Osteocyte (in vitro differentiated cells): Measurements from ENCODE around the gene DOCK3. TPM values are rescaled to one million over a fixed set of nuclear protein-coding genes. Genes with fewer than 3 reads are reported as not detected.

ENCODE experiments used
- DNase-seq: peaks from one replicate; pipeline ENCODE4 v3.0.0; 2021; ENCODE audit warnings: mixed read lengths; ENCODE audit not compliant: unreplicated experiment; ENCODE audit errors: extremely low spot score
- H3K27ac Mint-ChIP-seq: one replicate; pipeline ENCODE4 v1.8.0; 2021; ENCODE audit warnings: mild to moderate bottlenecking, mixed read lengths; ENCODE audit not compliant: unreplicated experiment
- H3K27me3 Mint-ChIP-seq: one replicate; pipeline ENCODE4 v1.8.0; 2021; ENCODE audit warnings: mixed read lengths; ENCODE audit not compliant: unreplicated experiment
- H3K36me3 Mint-ChIP-seq: one replicate; pipeline ENCODE4 v1.8.0; 2021; ENCODE audit warnings: mixed read lengths; ENCODE audit not compliant: unreplicated experiment
- H3K4me1 Mint-ChIP-seq: one replicate; pipeline ENCODE4 v1.8.0; 2021; ENCODE audit warnings: mixed read lengths; ENCODE audit not compliant: unreplicated experiment
- H3K4me3 Mint-ChIP-seq: one replicate; pipeline ENCODE4 v1.8.0; 2021; ENCODE audit warnings: mild to moderate bottlenecking, moderate library complexity, mixed read lengths; ENCODE audit not compliant: unreplicated experiment
- H3K9me3 Mint-ChIP-seq: one replicate; pipeline ENCODE4 v1.8.0; 2021; ENCODE audit warnings: mixed read lengths; ENCODE audit not compliant: unreplicated experiment
- total RNA-seq: library from RNA; stranded (reverse); gene quantifications from 2 replicates; pipeline ENCODE4 v1.2.1, GENCODE V29; 2021
- TF ChIP-seq, protein P1 (sequence below): fragments of 200-600 bp; sonication (generic); IDR thresholded peaks from 2 replicates; pipeline ENCODE4 v1.5.0; 2021; ENCODE audit warnings: antibody characterized with exemption, mild to moderate bottlenecking, moderate library complexity

Gene DOCK3
- total RNA-seq, 1 donor from 2014 or later: 0.24 TPM

DNA sequence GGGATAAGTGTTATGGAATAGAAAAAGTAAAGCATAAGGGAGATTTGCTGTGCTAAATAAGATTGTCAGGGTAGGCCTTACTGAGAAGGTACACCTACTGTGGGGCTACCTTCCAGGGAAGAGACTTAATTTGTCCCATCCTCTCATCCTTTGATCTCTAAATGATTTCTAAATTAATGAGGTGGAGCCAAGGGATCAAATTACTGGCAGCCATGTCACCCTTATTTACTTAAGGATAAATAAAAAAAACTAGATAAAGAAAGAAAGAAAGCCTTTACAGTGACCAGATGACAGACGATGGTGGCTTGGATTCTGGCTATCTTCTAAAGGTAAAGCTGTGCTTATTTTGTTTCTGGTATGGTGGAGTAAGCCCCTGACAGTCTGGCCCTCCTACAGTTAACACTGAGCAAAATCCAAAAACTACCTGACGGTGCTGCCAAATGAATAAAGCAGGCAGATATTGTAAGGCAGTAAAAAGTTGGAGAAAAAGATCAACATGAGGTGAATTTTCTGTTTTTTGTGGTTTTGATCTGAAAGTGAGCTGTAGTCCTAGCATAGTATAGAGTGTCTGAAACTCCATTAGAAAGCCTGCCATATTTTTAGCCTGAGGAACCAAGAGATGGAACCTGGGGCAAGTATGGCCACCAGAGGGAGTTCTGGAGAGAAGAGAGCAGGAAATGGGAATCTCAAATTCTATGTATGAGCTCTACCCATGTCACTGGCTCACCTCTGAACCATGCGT lies 425.2 kb downstream of the DOCK3 start:
- TF ChIP-seq, protein P1, sequence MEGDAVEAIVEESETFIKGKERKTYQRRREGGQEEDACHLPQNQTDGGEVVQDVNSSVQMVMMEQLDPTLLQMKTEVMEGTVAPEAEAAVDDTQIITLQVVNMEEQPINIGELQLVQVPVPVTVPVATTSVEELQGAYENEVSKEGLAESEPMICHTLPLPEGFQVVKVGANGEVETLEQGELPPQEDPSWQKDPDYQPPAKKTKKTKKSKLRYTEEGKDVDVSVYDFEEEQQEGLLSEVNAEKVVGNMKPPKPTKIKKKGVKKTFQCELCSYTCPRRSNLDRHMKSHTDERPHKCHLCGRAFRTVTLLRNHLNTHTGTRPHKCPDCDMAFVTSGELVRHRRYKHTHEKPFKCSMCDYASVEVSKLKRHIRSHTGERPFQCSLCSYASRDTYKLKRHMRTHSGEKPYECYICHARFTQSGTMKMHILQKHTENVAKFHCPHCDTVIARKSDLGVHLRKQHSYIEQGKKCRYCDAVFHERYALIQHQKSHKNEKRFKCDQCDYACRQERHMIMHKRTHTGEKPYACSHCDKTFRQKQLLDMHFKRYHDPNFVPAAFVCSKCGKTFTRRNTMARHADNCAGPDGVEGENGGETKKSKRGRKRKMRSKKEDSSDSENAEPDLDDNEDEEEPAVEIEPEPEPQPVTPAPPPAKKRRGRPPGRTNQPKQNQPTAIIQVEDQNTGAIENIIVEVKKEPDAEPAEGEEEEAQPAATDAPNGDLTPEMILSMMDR: peak; percentile 80
- no peak for DNase-seq
- H3K4me1 Mint-ChIP-seq: no peaks in the 10 kb centered on the region
- H3K9me3 Mint-ChIP-seq: no peaks in the 10 kb centered on the region
- no peak overlapping the region for H3K4me3 Mint-ChIP-seq
- no peaks in the 10 kb centered on the region for H3K36me3 Mint-ChIP-seq
- H3K27ac Mint-ChIP-seq: no peak overlapping the region
- H3K27me3 Mint-ChIP-seq: peaks cover 4% of the 10 kb centered on the region

DNA sequence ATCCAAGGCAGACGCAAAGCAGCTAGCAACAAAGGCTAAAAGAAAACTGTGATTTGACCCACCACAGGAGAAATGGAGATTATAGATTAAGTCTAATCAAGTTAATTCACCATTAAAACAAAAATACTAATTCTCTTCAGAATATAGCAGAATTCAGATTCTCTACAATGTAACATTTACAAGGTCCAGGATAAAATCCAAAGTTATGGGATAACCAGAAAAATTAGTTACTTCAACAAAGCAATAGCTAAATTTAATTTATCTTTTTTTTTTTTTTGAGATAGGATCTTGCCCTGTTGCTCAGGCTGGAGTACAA lies 425.8 kb downstream of the DOCK3 start:
- no peak overlapping the region for H3K27ac Mint-ChIP-seq
- DNase-seq: no peak
- no peak overlapping the region for H3K4me3 Mint-ChIP-seq
- H3K36me3 Mint-ChIP-seq: no peaks in the 10 kb centered on the region
- TF ChIP-seq, protein P1: no peak
- no peaks in the 10 kb centered on the region for H3K9me3 Mint-ChIP-seq
- H3K4me1 Mint-ChIP-seq: no peaks in the 10 kb centered on the region
- peaks cover 4% of the 10 kb centered on the region for H3K27me3 Mint-ChIP-seq

DNA sequence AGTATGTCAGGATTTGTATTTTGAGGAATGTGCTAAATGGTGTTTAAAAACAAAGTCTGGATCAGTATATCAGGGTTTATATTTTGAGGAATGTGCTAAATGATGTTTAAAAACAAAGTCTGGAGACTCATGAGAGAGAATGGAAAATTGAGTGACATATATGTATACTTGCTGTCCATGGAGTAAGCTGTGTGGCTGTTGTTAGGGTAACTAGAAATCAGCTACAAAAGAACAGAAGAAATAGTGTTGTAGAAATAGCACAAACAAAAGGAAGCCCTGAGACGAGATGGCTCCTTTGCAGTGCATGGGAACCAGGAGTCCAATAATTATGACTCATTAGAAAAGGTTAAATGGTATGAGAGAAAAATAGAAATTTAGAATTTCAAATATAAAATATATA lies 427.7 kb downstream of the DOCK3 start:
- H3K4me3 Mint-ChIP-seq: no peak overlapping the region
- TF ChIP-seq, protein P1: no peak
- H3K4me1 Mint-ChIP-seq: no peaks in the 10 kb centered on the region
- peaks cover 7% of the 10 kb centered on the region for H3K9me3 Mint-ChIP-seq
- peaks cover 4% of the 10 kb centered on the region for H3K27me3 Mint-ChIP-seq
- no peaks in the 10 kb centered on the region for H3K36me3 Mint-ChIP-seq
- DNase-seq: no peak
- no peak overlapping the region for H3K27ac Mint-ChIP-seq

DNA sequence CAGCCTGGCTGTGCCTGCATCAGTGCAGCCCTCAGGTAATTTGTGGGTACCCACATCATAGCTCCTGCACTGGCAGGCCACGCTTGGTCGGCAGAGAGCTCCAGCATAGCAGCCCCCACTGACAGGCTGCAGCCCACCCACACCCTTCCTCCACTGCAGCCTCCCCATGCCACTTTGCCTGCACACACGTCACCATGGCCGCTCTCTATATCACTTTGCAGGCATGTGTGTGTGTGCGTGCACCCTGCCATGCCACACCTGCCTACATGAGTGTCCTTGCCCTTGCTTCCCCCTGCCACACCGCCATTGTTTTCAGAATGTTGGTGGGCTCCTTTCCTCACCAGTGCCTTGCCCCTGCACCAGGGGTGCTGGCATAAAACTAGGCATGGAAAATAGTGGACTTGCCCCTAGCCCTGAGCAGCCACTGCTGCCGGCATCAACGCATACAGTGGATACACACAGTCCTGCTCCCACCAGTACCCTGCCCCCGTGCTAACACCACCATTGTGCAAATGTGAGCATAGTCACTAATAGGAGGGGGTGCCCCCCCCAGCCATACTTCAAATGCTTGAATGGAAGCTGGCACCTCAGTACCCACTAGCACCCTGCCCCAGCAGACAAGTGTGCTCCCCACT lies 431.6 kb downstream of the DOCK3 start:
- Mint-ChIP-seq H3K36me3 (no peaks in the 10 kb centered on the region), H3K27me3 (peaks cover 6% of the 10 kb centered on the region), H3K4me3 (no peak overlapping the region), H3K27ac (no peak overlapping the region), H3K9me3 (peaks cover 24% of the 10 kb centered on the region), H3K4me1 (no peaks in the 10 kb centered on the region)
- no peak for DNase-seq
- TF ChIP-seq, protein P1: no peak

DNA sequence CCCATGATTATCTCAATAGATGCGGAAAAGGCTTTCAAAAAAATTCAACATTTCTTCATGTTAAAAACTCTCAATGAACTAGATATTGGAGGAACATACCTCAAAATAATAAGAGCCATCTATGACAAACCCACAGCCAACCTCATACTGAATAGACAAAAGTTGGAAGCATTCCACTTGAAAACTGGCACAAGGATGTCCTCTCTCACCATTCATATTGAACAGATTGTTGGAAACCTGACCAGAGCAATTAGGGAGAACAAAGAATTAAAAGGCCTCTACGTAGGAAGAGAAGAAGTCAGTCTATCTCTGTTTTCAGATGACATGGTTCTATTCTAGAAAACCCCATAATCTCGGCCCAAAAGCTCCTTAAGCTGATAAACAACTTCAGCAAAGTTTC lies 435.9 kb downstream of the DOCK3 start:
- H3K4me3 Mint-ChIP-seq: no peak overlapping the region
- H3K4me1 Mint-ChIP-seq: no peaks in the 10 kb centered on the region
- peaks cover 29% of the 10 kb centered on the region for H3K9me3 Mint-ChIP-seq
- H3K27me3 Mint-ChIP-seq: peaks cover 2% of the 10 kb centered on the region
- no peak overlapping the region for H3K27ac Mint-ChIP-seq
- no peaks in the 10 kb centered on the region for H3K36me3 Mint-ChIP-seq
- DNase-seq: no peak
- TF ChIP-seq, protein P1: no peak
